ENCODE measurements around the gene XRCC5. TPM values are rescaled to one million over a fixed set of nuclear protein-coding genes. Genes with fewer than 3 reads are reported as not detected.

The XRCC5 gene
- total RNA-seq, 1 experiment from 2014 or later, result 618 TPM

DNA sequence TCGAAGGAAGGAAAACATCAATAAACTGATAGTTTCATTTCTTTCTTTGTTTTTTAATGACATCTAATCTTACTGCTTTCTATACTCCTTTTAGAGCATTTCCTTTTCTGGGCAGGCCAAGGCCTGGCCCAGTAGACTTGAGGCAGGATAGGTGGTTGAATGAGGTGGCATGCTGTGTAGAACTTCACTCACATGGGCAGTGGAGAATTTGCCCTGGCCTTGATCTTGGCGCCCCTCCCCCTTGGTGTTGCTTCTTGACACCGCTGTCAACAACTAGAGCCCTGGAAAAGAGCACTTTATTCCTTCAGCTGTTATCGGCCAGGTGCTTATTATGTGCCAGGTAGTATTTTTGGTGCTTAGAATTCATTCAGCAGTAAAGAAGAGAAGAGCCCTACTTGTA lies 37.4 kb downstream of the XRCC5 start:
- no peak overlapping the region for H4K8ac ChIP-seq (replicated peaks; ENCODE audit: insufficient read length, low read depth, low read length)
- H3K4ac ChIP-seq (ENCODE audit: low read depth, low read length), result no peak overlapping the region
- H3K23me2 ChIP-seq (ENCODE audit: insufficient read length, low read depth, low read length, poor library complexity, severe bottlenecking), result no peaks in the 10 kb centered on the region
- no peak overlapping the region for H3K9ac ChIP-seq (ENCODE audit: extremely low read depth, insufficient read length, low read length)
- no peak overlapping the region for H3K27ac ChIP-seq (ENCODE audit: insufficient read length, low read depth, low read length)
- no peak overlapping the region for H2AFZ ChIP-seq (ENCODE audit: low read length)
- no peak overlapping the region for H4K5ac ChIP-seq (ENCODE audit: insufficient read length, low read depth, low read length)
- H3K79me1 ChIP-seq (ENCODE audit: insufficient read depth, low read depth, low read length, poor library complexity, severe bottlenecking), result peaks cover 7% of the 10 kb centered on the region
- H3K36me3 Mint-ChIP-seq (ENCODE audit: insufficient read depth in 1 of 3, low read depth in 3 of 3), result peaks cover 38 to 68% (median 64%) of the 10 kb centered on the region in 3 experiments; a peak in 6 of 7 replicates
- WGBS (ENCODE audit: extremely low coverage, insufficient read length, low lambda C conversion rate), result no CpG with 5 or more reads among the region's 4 CpGs
- no peak for DNase-seq
- H2BK15ac ChIP-seq (ENCODE audit: low read depth, low read length), result no peak overlapping the region
- H3K4me1 Mint-ChIP-seq, result peaks cover 18 to 26% of the 10 kb centered on the region in 2 experiments
- no peak overlapping the region for H2BK120ac ChIP-seq (ENCODE audit: low read depth, low read length, poor library complexity, severe bottlenecking)
- no peak overlapping the region for H3K14ac ChIP-seq (ENCODE audit: insufficient read depth, low read length)
- H2AK5ac ChIP-seq (ENCODE audit: insufficient read length, low read length), result no peak overlapping the region
- no peak overlapping the region for H3K4me3 Mint-ChIP-seq
- no peaks in the 10 kb centered on the region for H3K27me3 ChIP-seq (ENCODE audit: insufficient read depth, low read length)
- H3K9me3 Mint-ChIP-seq, result no peaks in the 10 kb centered on the region
- no peak overlapping the region for H2BK12ac ChIP-seq (ENCODE audit: insufficient read length, low read depth, low read length)
- H3K27ac Mint-ChIP-seq, result peak overlapping the region; percentile 57 to 90 (median 60); a peak in 4 of 7 replicates
- no peak overlapping the region for H3K56ac ChIP-seq (ENCODE audit: insufficient read length, low read depth, low read length)
- H3K4me2 ChIP-seq (ENCODE audit: insufficient read depth, insufficient read length, low read length), result no peak overlapping the region
- no peak overlapping the region for H4K91ac ChIP-seq (ENCODE audit: insufficient read length, low read depth, low read length)
- H2BK20ac ChIP-seq (ENCODE audit: low read depth, low read length, poor library complexity, severe bottlenecking), result no peak overlapping the region
- H3T11ph ChIP-seq (ENCODE audit: low read length), result no peak overlapping the region
- H3K4me1 ChIP-seq (ENCODE audit: insufficient read depth, low read length), result no peaks in the 10 kb centered on the region
- H3K23ac ChIP-seq (ENCODE audit: insufficient read length, low read depth, low read length), result no peak overlapping the region
- no peaks in the 10 kb centered on the region for H4K20me1 ChIP-seq (ENCODE audit: control insufficient read depth, insufficient read depth, insufficient read length)
- H3K79me2 ChIP-seq (ENCODE audit: insufficient read depth, low read length), result peaks cover 3% of the 10 kb centered on the region; the same call in 1 of the 2 replicates
- H3K18ac ChIP-seq (ENCODE audit: insufficient read length, low read depth, low read length), result no peak overlapping the region
- H2BK5ac ChIP-seq (ENCODE audit: insufficient read length, low read length), result no peak overlapping the region
- TF ChIP-seq, protein P1, sequence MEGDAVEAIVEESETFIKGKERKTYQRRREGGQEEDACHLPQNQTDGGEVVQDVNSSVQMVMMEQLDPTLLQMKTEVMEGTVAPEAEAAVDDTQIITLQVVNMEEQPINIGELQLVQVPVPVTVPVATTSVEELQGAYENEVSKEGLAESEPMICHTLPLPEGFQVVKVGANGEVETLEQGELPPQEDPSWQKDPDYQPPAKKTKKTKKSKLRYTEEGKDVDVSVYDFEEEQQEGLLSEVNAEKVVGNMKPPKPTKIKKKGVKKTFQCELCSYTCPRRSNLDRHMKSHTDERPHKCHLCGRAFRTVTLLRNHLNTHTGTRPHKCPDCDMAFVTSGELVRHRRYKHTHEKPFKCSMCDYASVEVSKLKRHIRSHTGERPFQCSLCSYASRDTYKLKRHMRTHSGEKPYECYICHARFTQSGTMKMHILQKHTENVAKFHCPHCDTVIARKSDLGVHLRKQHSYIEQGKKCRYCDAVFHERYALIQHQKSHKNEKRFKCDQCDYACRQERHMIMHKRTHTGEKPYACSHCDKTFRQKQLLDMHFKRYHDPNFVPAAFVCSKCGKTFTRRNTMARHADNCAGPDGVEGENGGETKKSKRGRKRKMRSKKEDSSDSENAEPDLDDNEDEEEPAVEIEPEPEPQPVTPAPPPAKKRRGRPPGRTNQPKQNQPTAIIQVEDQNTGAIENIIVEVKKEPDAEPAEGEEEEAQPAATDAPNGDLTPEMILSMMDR (conservative IDR thresholded peaks at IDR 0.05), result no peak
- H3K27me3 Mint-ChIP-seq (ENCODE audit: low read depth), result no peaks in the 10 kb centered on the region
- no peaks in the 10 kb centered on the region for H3K9me3 ChIP-seq (ENCODE audit: control insufficient read depth, low read depth, low read length)
